ENCODE measurements around the gene CDKL1.
"Not testable (repeated sequence)": the region's sequence is repeated elsewhere in the genome, so short reads cannot be mapped to it uniquely, and the experiment has no call there.

CDKL1 gene

DNA sequence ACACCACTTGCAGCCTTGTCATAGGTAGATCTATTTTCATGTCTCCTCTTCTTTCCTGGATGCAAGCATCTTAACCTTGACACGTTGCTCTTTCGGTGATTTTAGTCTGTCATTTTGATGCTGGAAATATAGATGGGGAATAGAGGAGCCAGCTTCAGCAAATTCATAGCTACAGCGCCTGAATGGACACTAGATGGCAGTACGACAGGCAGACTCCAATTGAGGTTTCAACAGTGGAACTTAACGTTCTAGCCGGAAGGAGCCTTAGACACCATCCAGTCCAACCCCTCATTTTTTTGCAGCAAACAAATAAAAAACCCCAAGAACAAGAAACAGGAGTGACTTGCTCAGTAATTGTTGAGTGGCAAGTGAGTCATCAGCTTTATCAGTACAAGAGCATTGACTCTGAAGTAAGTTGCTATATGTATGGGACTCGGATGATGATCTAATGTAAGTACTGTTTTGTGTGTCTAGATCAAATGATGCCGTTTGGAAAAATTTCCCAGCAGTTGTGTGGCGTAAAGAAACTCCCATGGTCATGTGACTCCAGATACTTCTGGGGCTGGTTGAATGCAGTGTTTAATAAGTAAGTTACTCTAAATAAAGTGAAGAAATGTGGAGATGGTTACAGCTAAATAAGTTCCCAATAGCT, 75.5 kb downstream of the CDKL1 start:
- Histone ChIP-seq H3K36me3 (ENCODE audit: control insufficient read depth in 5 of 5, insufficient read depth in 5 of 5, low read length in 5 of 5) (peaks cover 2 to 15% (median 4%) of the 10 kb centered on the region in 5 donors), H3K4me3 (ENCODE audit: low read depth in 1 of 5, low read length in 5 of 5) (peak overlapping the region; percentile 23 to 56 (median 44)), H3K9ac (ENCODE audit: low read length in 5 of 5) (peak overlapping the region in 4 of 5 donors; percentile 9 to 78 (median 38)), H3K4me1 (ENCODE audit: control insufficient read depth in 5 of 5, insufficient read depth in 5 of 5, low read length in 5 of 5) (peaks cover 0 to 19% (median 6%) of the 10 kb centered on the region in 5 donors), H3K9me3 (ENCODE audit: control insufficient read depth in 5 of 5, low read length in 5 of 5) (no peaks in the 10 kb centered on the region), H3K27me3 (ENCODE audit: control insufficient read depth in 5 of 5, insufficient read depth in 4 of 5, low read length in 5 of 5) (no peaks in the 10 kb centered on the region), H3K27ac (ENCODE audit: low read depth, low read length) (peak overlapping the region; percentile 62)

- Histone ChIP-seq H3K4me3 (ENCODE audit: low read depth in 1 of 5, low read length in 5 of 5) (peak overlapping the region in 1 of 5 donors; percentile 43), H3K9me3 (ENCODE audit: control insufficient read depth in 5 of 5, low read length in 5 of 5) (no peaks in the 10 kb centered on the region), H3K36me3 (ENCODE audit: control insufficient read depth in 5 of 5, insufficient read depth in 5 of 5, low read length in 5 of 5) (peaks cover 2 to 12% (median 4%) of the 10 kb centered on the region in 5 donors), H3K27ac (ENCODE audit: low read depth, low read length) (peak overlapping the region; percentile 62), H3K27me3 (ENCODE audit: control insufficient read depth in 5 of 5, insufficient read depth in 4 of 5, low read length in 5 of 5) (no peaks in the 10 kb centered on the region), H3K4me1 (ENCODE audit: control insufficient read depth in 5 of 5, insufficient read depth in 5 of 5, low read length in 5 of 5) (peaks cover 0 to 19% (median 6%) of the 10 kb centered on the region in 5 donors), H3K9ac (ENCODE audit: low read length in 5 of 5) (peak overlapping the region in 1 of 5 donors; percentile 9)
Observed at GRCh38 chr14:50320283-50320682, 76.4 kb downstream of the CDKL1 start.

GRCh38 chr14:50319721-50320120, 77.0 kb downstream of the CDKL1 start:
- Histone ChIP-seq H3K36me3 (ENCODE audit: control insufficient read depth in 5 of 5, insufficient read depth in 5 of 5, low read length in 5 of 5) (peaks cover 2 to 11% (median 4%) of the 10 kb centered on the region in 5 donors), H3K4me1 (ENCODE audit: control insufficient read depth in 5 of 5, insufficient read depth in 5 of 5, low read length in 5 of 5) (peaks cover 0 to 19% (median 6%) of the 10 kb centered on the region in 5 donors), H3K27me3 (ENCODE audit: control insufficient read depth in 5 of 5, insufficient read depth in 4 of 5, low read length in 5 of 5) (no peaks in the 10 kb centered on the region), H3K9me3 (ENCODE audit: control insufficient read depth in 5 of 5, low read length in 5 of 5) (no peaks in the 10 kb centered on the region), H3K9ac (ENCODE audit: low read length in 5 of 5) (peak overlapping the region in 1 of 5 donors; percentile 25), H3K4me3 (ENCODE audit: low read depth in 1 of 5, low read length in 5 of 5) (no peak overlapping the region), H3K27ac (ENCODE audit: low read depth, low read length) (peak overlapping the region; percentile 62)

GRCh38 chr14:50319293-50319692, 77.4 kb downstream of the CDKL1 start:
- no peaks in the 10 kb centered on the region for H3K27me3 ChIP-seq (ENCODE audit: control insufficient read depth in 5 of 5, insufficient read depth in 4 of 5, low read length in 5 of 5)
- peak overlapping the region in 1 of 5 donors; percentile 25 for H3K9ac ChIP-seq (ENCODE audit: low read length in 5 of 5)
- H3K4me1 ChIP-seq (ENCODE audit: control insufficient read depth in 5 of 5, insufficient read depth in 5 of 5, low read length in 5 of 5) = peaks cover 0 to 19% (median 6%) of the 10 kb centered on the region in 5 donors
- peak overlapping the region; percentile 62 for H3K27ac ChIP-seq (ENCODE audit: low read depth, low read length)
- H3K4me3 ChIP-seq (ENCODE audit: low read depth in 1 of 5, low read length in 5 of 5) = no peak overlapping the region
- H3K36me3 ChIP-seq (ENCODE audit: control insufficient read depth in 5 of 5, insufficient read depth in 5 of 5, low read length in 5 of 5) = peaks cover 0 to 7% (median 5%) of the 10 kb centered on the region in 5 donors
- H3K9me3 ChIP-seq (ENCODE audit: control insufficient read depth in 5 of 5, low read length in 5 of 5) = no peaks in the 10 kb centered on the region

GRCh38 chr14:50318031-50318626, 78.6 kb downstream of the CDKL1 start:
- Histone ChIP-seq H3K36me3 (ENCODE audit: control insufficient read depth in 5 of 5, insufficient read depth in 5 of 5, low read length in 5 of 5) (peaks cover 0 to 5% (median 0%) of the 10 kb centered on the region in 5 donors), H3K4me1 (ENCODE audit: control insufficient read depth in 5 of 5, insufficient read depth in 5 of 5, low read length in 5 of 5) (peaks cover 4 to 19% (median 12%) of the 10 kb centered on the region in 5 donors), H3K4me3 (ENCODE audit: low read depth in 1 of 5, low read length in 5 of 5) (no peak overlapping the region), H3K9ac (ENCODE audit: low read length in 5 of 5) (peak overlapping the region in 1 of 5 donors; percentile 11), H3K27me3 (ENCODE audit: control insufficient read depth in 5 of 5, insufficient read depth in 4 of 5, low read length in 5 of 5) (no peaks in the 10 kb centered on the region), H3K9me3 (ENCODE audit: control insufficient read depth in 5 of 5, low read length in 5 of 5) (no peaks in the 10 kb centered on the region), H3K27ac (ENCODE audit: low read depth, low read length) (no peak overlapping the region)

DNA sequence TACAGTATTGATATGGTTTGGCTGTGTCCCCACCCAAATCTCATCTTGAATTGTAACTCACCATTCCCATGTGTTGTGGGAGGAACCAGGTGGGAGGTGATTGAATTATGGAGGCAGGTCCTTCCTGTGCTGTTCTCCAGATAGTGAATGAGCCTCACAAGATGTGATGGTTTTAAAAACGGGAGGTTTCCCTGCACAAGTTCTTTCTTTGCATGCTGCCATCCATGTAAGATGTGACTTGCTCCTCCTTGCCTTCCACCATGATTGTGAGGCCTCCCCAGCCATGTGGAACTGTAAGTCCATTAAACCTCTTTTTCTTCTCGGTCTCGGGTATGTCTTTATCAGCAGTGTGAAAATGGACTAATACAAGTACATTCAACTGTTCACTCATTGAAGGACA, 82.6 kb downstream of the CDKL1 start:
- H3K9me3 ChIP-seq (ENCODE audit: control insufficient read depth in 5 of 5, low read length in 5 of 5); H3K36me3 ChIP-seq (ENCODE audit: control insufficient read depth in 5 of 5, insufficient read depth in 5 of 5, low read length in 5 of 5); H3K27ac ChIP-seq (ENCODE audit: low read depth, low read length); H3K9ac ChIP-seq (ENCODE audit: low read length in 5 of 5); H3K4me3 ChIP-seq (ENCODE audit: low read depth in 1 of 5, low read length in 5 of 5); H3K27me3 ChIP-seq (ENCODE audit: control insufficient read depth in 5 of 5, insufficient read depth in 4 of 5, low read length in 5 of 5): not testable (repeated sequence)
- H3K4me1 ChIP-seq (ENCODE audit: control insufficient read depth in 5 of 5, insufficient read depth in 5 of 5, low read length in 5 of 5) = peaks cover 5 to 21% (median 20%) of the 10 kb centered on the region in 5 donors

GRCh38 chr14:50312734-50313054, 84.0 kb downstream of the CDKL1 start:
- peaks cover 0 to 4% (median 0%) of the 10 kb centered on the region in 5 donors for H3K36me3 ChIP-seq (ENCODE audit: control insufficient read depth in 5 of 5, insufficient read depth in 5 of 5, low read length in 5 of 5)
- peak overlapping the region; percentile 90 for H3K27ac ChIP-seq (ENCODE audit: low read depth, low read length)
- peaks cover 5 to 21% (median 20%) of the 10 kb centered on the region in 5 donors for H3K4me1 ChIP-seq (ENCODE audit: control insufficient read depth in 5 of 5, insufficient read depth in 5 of 5, low read length in 5 of 5)
- H3K27me3 ChIP-seq (ENCODE audit: control insufficient read depth in 5 of 5, insufficient read depth in 4 of 5, low read length in 5 of 5) = no peaks in the 10 kb centered on the region
- H3K4me3 ChIP-seq (ENCODE audit: low read depth in 1 of 5, low read length in 5 of 5) = peak overlapping the region; percentile 79 to 97 (median 90)
- peak overlapping the region; percentile 45 to 85 (median 77) for H3K9ac ChIP-seq (ENCODE audit: low read length in 5 of 5)
- no peaks in the 10 kb centered on the region for H3K9me3 ChIP-seq (ENCODE audit: control insufficient read depth in 5 of 5, low read length in 5 of 5)

DNA sequence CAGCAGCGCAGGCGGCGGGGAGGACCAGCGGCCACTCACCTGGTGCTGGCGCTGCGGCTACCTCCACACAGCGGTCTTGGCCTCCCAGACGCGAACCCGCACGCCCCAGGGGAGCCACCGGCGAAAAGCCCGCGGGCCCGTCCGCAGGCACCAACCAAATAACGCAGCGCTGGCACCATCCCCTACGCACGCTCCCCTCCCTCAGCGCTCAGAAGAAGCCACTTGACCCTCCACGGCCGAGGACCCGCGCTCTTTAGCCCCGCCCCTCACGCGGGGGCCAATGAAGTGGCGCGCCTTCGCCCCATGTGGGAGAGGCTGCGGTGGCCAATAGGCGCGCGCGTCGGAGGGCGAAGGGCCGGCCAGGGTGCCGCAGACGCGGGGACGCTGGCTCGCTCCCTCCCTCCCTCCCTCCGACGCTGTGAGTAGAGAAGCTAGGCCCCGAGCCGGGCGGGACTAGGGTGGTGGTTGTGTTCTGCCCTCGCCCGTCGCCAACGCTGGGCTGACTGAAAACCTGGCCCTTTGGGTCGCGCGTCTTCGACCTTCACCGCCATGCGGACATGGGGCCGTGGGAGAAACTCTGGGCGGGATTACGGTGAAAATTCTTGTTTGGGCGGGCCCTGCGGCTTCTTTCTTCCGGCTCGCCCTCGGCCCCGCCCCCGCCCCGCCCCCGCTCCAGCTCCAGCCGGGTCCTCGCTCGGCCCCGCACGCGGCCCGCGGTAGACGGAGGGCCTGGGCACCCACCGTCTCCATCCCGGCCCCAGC, 84.5 kb downstream of the CDKL1 start, which contains the start of the genes DMAC2L and L2HGDH:
DMAC2L (plus strand) TSS at position 353 of the 762 bp plus-strand sequence. CDS start 9,164 bp downstream, outside the sequence.
L2HGDH (minus strand) TSS at position 258 of the 762 bp plus-strand sequence; CDS start at position 179, 79 bp downstream.
- Histone ChIP-seq H3K27me3 (ENCODE audit: control insufficient read depth in 5 of 5, insufficient read depth in 4 of 5, low read length in 5 of 5) (no peaks in the 10 kb centered on the region), H3K4me3 (ENCODE audit: low read depth in 1 of 5, low read length in 5 of 5) (peak within 1 kb of the TSS; percentile 90 to 97 (median 95)), H3K36me3 (ENCODE audit: control insufficient read depth in 5 of 5, insufficient read depth in 5 of 5, low read length in 5 of 5) (peaks cover 0 to 4% (median 0%) of the 10 kb centered on the region in 5 donors), H3K27ac (ENCODE audit: low read depth, low read length) (peak within 1 kb of the TSS; percentile 90), H3K9me3 (ENCODE audit: control insufficient read depth in 5 of 5, low read length in 5 of 5) (no peaks in the 10 kb centered on the region), H3K4me1 (ENCODE audit: control insufficient read depth in 5 of 5, insufficient read depth in 5 of 5, low read length in 5 of 5) (peaks cover 5 to 21% (median 20%) of the 10 kb centered on the region in 5 donors), H3K9ac (ENCODE audit: low read length in 5 of 5) (peak within 1 kb of the TSS; percentile 80 to 92 (median 83))

DNA sequence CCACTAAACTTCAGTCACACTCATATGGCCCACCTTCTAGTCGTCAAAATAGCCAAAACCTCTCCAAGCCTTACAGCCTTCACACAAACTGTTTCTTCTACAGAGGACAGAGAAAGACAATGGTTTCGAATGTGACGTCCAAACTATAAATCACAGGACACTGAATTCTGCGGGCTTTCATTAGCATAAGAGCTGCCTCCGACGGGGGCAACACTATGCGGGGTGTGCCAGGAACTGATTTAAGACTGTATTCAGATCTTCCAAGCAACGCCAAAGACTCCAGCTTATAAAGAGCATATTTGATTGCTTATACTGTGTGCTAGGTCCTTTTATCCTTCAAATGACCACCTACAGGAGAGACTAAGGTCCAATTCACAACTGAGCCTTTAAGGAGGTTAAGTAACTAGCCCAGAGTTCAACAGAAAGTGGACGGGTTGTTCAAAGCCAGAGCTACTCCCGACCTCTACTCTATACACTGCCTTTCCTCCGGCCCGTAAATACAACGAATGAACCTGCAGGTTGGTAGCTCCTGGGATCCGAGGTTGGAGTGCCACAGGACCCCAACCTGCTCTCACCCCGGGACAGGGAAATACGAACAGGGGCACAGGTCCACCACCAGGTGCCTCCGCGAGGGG, 85.2 kb downstream of the CDKL1 start:
- H3K4me1 ChIP-seq (ENCODE audit: control insufficient read depth in 5 of 5, insufficient read depth in 5 of 5, low read length in 5 of 5) = peaks cover 5 to 21% (median 20%) of the 10 kb centered on the region in 5 donors
- H3K27me3 ChIP-seq (ENCODE audit: control insufficient read depth in 5 of 5, insufficient read depth in 4 of 5, low read length in 5 of 5) = no peaks in the 10 kb centered on the region
- peaks cover 0 to 4% (median 0%) of the 10 kb centered on the region in 5 donors for H3K36me3 ChIP-seq (ENCODE audit: control insufficient read depth in 5 of 5, insufficient read depth in 5 of 5, low read length in 5 of 5)
- H3K9me3 ChIP-seq (ENCODE audit: control insufficient read depth in 5 of 5, low read length in 5 of 5) = no peaks in the 10 kb centered on the region
- H3K4me3 ChIP-seq (ENCODE audit: low read depth in 1 of 5, low read length in 5 of 5) = peak overlapping the region; percentile 90 to 97 (median 95)
- peak overlapping the region; percentile 90 for H3K27ac ChIP-seq (ENCODE audit: low read depth, low read length)
- H3K9ac ChIP-seq (ENCODE audit: low read length in 5 of 5) = peak overlapping the region; percentile 80 to 92 (median 82)
